Fibroblast of skin of abdomen (primary cell): ENCODE measurements around the gene TUBB2A.
"Not testable (repeated sequence)": the region's sequence is repeated elsewhere in the genome, so short reads cannot be mapped to it uniquely, and the experiment has no call there.

Experiments
- DNase-seq: peaks from one replicate; pipeline ENCODE4 v3.0.0-alpha.2; 2013

The TUBB2A gene

GRCh38 chr6:3179945-3180344 is 22.6 kb upstream of the TUBB2A start:
- not testable (repeated sequence) for DNase-seq

- DNase-seq = not testable (repeated sequence)
Observed at GRCh38 chr6:3178666-3179065, 21.3 kb upstream of the TUBB2A start.

GRCh38 chr6:3176562-3177355 is 19.4 kb upstream of the TUBB2A start:
- DNase-seq = peak; percentile 89

- DNase-seq = no peak
Observed at GRCh38 chr6:3175715-3176402, 18.5 kb upstream of the TUBB2A start.

GRCh38 chr6:3173636-3174089 is 16.3 kb upstream of the TUBB2A start:
- not testable (repeated sequence) for DNase-seq

GRCh38 chr6:3172789-3173188 is 15.4 kb upstream of the TUBB2A start:
- DNase-seq = not testable (repeated sequence)

- DNase-seq = peak; percentile 37
Observed at GRCh38 chr6:3171313-3172175, 14.2 kb upstream of the TUBB2A start.

- not testable (repeated sequence) for DNase-seq
Observed at GRCh38 chr6:3170676-3171075, 13.3 kb upstream of the TUBB2A start.

GRCh38 chr6:3168046-3168445 is 10.7 kb upstream of the TUBB2A start:
- not testable (repeated sequence) for DNase-seq

- not testable (repeated sequence) for DNase-seq
Observed at GRCh38 chr6:3166535-3167225, 9.3 kb upstream of the TUBB2A start.

GRCh38 chr6:3165631-3166534 is 8.5 kb upstream of the TUBB2A start:
- DNase-seq = peak; percentile 37

GRCh38 chr6:3164388-3164787 is 7.0 kb upstream of the TUBB2A start:
- no peak for DNase-seq

- DNase-seq = no peak
Observed at GRCh38 chr6:3163248-3163594, 5.9 kb upstream of the TUBB2A start.

GRCh38 chr6:3162565-3163247 is 5.4 kb upstream of the TUBB2A start:
- DNase-seq = peak; percentile 74

- no peak for DNase-seq
Observed at GRCh38 chr6:3162067-3162497, 4.7 kb upstream of the TUBB2A start.

GRCh38 chr6:3159805-3160781 is 2.7 kb upstream of the TUBB2A start:
- no peak for DNase-seq

GRCh38 chr6:3156184-3157130 is 887 bp downstream of the TUBB2A start:
- DNase-seq = not testable (repeated sequence)

GRCh38 chr6:3155416-3155815 is 1.9 kb downstream of the TUBB2A start:
- DNase-seq = not testable (repeated sequence)
